SK-N-SH (cell line): ENCODE measurements around the gene RADIL. TPM values are rescaled to one million over a fixed set of nuclear protein-coding genes. Genes with fewer than 3 reads are reported as not detected.

ENCODE experiments used
- CTCF ChIA-PET: fragments of 300-600, 350-600 bp; formaldehyde crosslinking; extraction: SDS; loops from one replicate; lab custom pipeline; 2021; lab: Yijun Ruan, JAX
- POLR2A ChIA-PET: fragments of 350-600 bp; sonication (Branson Sonifier 250); formaldehyde crosslinking; extraction: SDS; loops from one replicate; lab custom pipeline; 2020; ENCODE audit warnings: antibody characterized with exemption, inconsistent platforms; lab: Yijun Ruan, JAX
- DNase-seq: peaks from one replicate; pipeline ENCODE4 v3.0.0; 2012
- H2AFZ ChIP-seq: fragments of 200-600 bp; sonication (generic); 2 replicates; pipeline ENCODE4 v1.8.1; 2016; ENCODE audit warnings: antibody characterized with exemption, mild to moderate bottlenecking, low read depth
- H3F3A ChIP-seq: fragments of 200-600 bp; sonication (generic); replicated peaks from 2 replicates; pipeline ENCODE3; 2016; ENCODE audit warnings: antibody characterized with exemption, mild to moderate bottlenecking; ENCODE audit not compliant: insufficient read depth
- H3K27ac ChIP-seq, 2 experiments: fragments of 200-500 bp in 1 of 2; fragments of 200-600 bp in 1 of 2; sonication (Bioruptor generic) in 1 of 2; sonication (generic), shearing (Covaris generic) in 1 of 2; 2 replicates each; pipeline versions ENCODE4 v1.5.1 to v1.6.1; 2014 to 2016; ENCODE audit warnings: low read depth in 2 of 2, inconsistent platforms in 1 of 2, low read length in 1 of 2, mild to moderate bottlenecking in 1 of 2, mixed read lengths in 1 of 2
- H3K27me3 ChIP-seq: fragments of 200-600 bp; sonication (generic), shearing (Covaris generic); 2 replicates; pipeline ENCODE4 v1.6.1; 2016; ENCODE audit warnings: mixed run types; ENCODE audit not compliant: insufficient read depth
- H3K36me3 ChIP-seq, 2 experiments: fragments of 200-500 bp in 1 of 2; fragments of 200-600 bp in 1 of 2; sonication (Bioruptor generic) in 1 of 2; sonication (generic) in 1 of 2; replicated peaks in 1 of 2; 2 replicates each; pipeline versions ENCODE3 to v1.5.1; 2014 to 2016; ENCODE audit warnings: low read length in 1 of 2, mild to moderate bottlenecking in 1 of 2; ENCODE audit not compliant: insufficient read depth in 2 of 2, control insufficient read depth in 1 of 2
- H3K4me1 ChIP-seq, 2 experiments: fragments of 200-500 bp in 1 of 2; fragments of 200-600 bp in 1 of 2; sonication (Bioruptor generic) in 1 of 2; sonication (generic), shearing (Covaris generic) in 1 of 2; 2 replicates each; pipeline versions ENCODE4 v1.5.1 to v1.6.1; 2014 to 2016; ENCODE audit warnings: low read depth in 1 of 2, low read length in 1 of 2, mixed run types in 1 of 2; ENCODE audit not compliant: insufficient read depth in 2 of 2, control insufficient read depth in 1 of 2
- H3K4me2 ChIP-seq: fragments of 200-600 bp; sonication (generic), shearing (Covaris generic); 2 replicates; pipeline ENCODE4 v1.6.1; 2017; ENCODE audit warnings: mixed run types
- H3K4me3 ChIP-seq, 2 experiments: fragments of 200-500 bp in 1 of 2; fragments of 200-600 bp in 1 of 2; sonication (Bioruptor generic) in 1 of 2; sonication (generic), shearing (Covaris generic) in 1 of 2; 2 replicates each; pipeline versions ENCODE4 v1.5.1 to v1.8.1; 2014 to 2016; ENCODE audit warnings: low read depth in 2 of 2, inconsistent platforms in 1 of 2, low read length in 1 of 2, mild to moderate bottlenecking in 1 of 2, mixed read lengths in 1 of 2, moderate library complexity in 1 of 2
- H3K79me2 ChIP-seq: fragments of 200-600 bp; sonication (generic); 2 replicates; pipeline ENCODE4 v1.8.1; 2017; ENCODE audit warnings: mild to moderate bottlenecking; ENCODE audit not compliant: insufficient read depth
- H3K9ac ChIP-seq: fragments of 200-600 bp; sonication (generic); 2 replicates; pipeline ENCODE4 v1.6.1; 2017; ENCODE audit warnings: mixed run types
- H3K9me2 ChIP-seq: fragments of 200-600 bp; sonication (generic); 2 replicates; pipeline ENCODE4 v1.6.1; 2017; ENCODE audit warnings: mixed run types
- H3K9me3 ChIP-seq: fragments of 200-600 bp; sonication (generic); 2 replicates; pipeline ENCODE4 v1.6.1; 2017; ENCODE audit warnings: mixed run types, mild to moderate bottlenecking, moderate library complexity
- H4K20me1 ChIP-seq: fragments of 200-600 bp; sonication (generic); 2 replicates; pipeline ENCODE4 v1.6.1; 2017; ENCODE audit warnings: mild to moderate bottlenecking, mixed run types; ENCODE audit not compliant: insufficient read depth
- ELF1 ChIP-seq: IDR thresholded peaks from 2 replicates; pipeline ENCODE4 v1.4.0; 2012
- EZH2phosphoT487 ChIP-seq: fragments of 200-600 bp; sonication (generic); IDR thresholded peaks from 2 replicates; pipeline ENCODE4 v1.6.1; 2017; ENCODE audit warnings: low read depth, mixed run types, mild to moderate bottlenecking, antibody characterized with exemption, moderate library complexity, borderline replicate concordance
- FOSL2 ChIP-seq: IDR thresholded peaks from 2 replicates; pipeline ENCODE4 v1.4.0; 2012; ENCODE audit warnings: low read depth, mild to moderate bottlenecking, moderate library complexity, borderline replicate concordance
- FOXJ3 ChIP-seq: sonication (generic); formaldehyde crosslinking; IDR thresholded peaks from 2 replicates; pipeline ENCODE4 v1.5.1; 2020; ENCODE audit warnings: mild to moderate bottlenecking, missing genetic modification reagents
- PBX3 ChIP-seq: IDR thresholded peaks from 2 replicates; pipeline ENCODE4; 2012
- POLR2AphosphoS5 ChIP-seq: IDR thresholded peaks from 2 replicates; pipeline ENCODE4 v1.6.1; 2012; ENCODE audit warnings: low read depth, low read length
- REST ChIP-seq: IDR thresholded peaks from 2 replicates; pipeline ENCODE4 v1.6.1; 2012; ENCODE audit warnings: mild to moderate bottlenecking, low read depth, low read length, moderate library complexity
- RFX5 ChIP-seq: IDR thresholded peaks from 2 replicates; pipeline ENCODE4 v1.6.1; 2012; ENCODE audit warnings: mild to moderate bottlenecking, improper control_type of control experiment, low read length
- SIN3A ChIP-seq: IDR thresholded peaks from 2 replicates; pipeline ENCODE4 v1.6.1; 2012; ENCODE audit warnings: low read depth, mild to moderate bottlenecking, low read length, moderate library complexity, borderline replicate concordance
- SMC3 ChIP-seq: IDR thresholded peaks from 2 replicates; pipeline ENCODE4 v1.6.1; 2012; ENCODE audit warnings: low read depth, low read length, improper control_type of control experiment
- TAF1 ChIP-seq: IDR thresholded peaks from 2 replicates; pipeline ENCODE4 v1.6.1; 2012; ENCODE audit warnings: low read depth, mild to moderate bottlenecking, low read length, moderate library complexity, borderline replicate concordance
- TCF12 ChIP-seq: IDR thresholded peaks from 2 replicates; pipeline ENCODE4 v1.4.0; 2012
- USF1 ChIP-seq: IDR thresholded peaks from 2 replicates; pipeline ENCODE4 v1.4.0; 2012; ENCODE audit warnings: low read depth, borderline replicate concordance
- WGBS: methylation state at CpG from one replicate; pipeline ENCODE4 v1.1.6; 2017; ENCODE audit warnings: low lambda C conversion rate; 5-methylcytosine and 5-hydroxymethylcytosine counted together
- polyA plus RNA-seq, 3 experiments: library from polyadenylated mRNA; depleted of rRNA; stranded (reverse); fragments of >200 nt; gene quantifications; 2 replicates each; pipeline ENCODE4 v1.2.3, GENCODE V29; 2012
- TF ChIP-seq, protein P1 (sequence below): fragments of 150-350 bp; IDR thresholded peaks from 2 replicates; pipeline ENCODE4 v1.6.1; 2017; ENCODE audit warnings: antibody characterized with exemption, low read length, low read depth, borderline replicate concordance

RADIL gene
- polyA plus RNA-seq, 1 of the 3 experiments (the other 2 are of a cell fraction), result 4.3 TPM

GRCh38 chr7:4866528-4867496 lies 16.7 kb downstream of the RADIL start:
- Histone ChIP-seq H3K36me3 (peaks cover 2 to 3% of the 10 kb centered on the region in 2 experiments), H3K9me3 (no peaks in the 10 kb centered on the region), H3K4me3 (no peak overlapping the region)
- CTCF ChIA-PET, result interaction anchor here (0.6 to 21.4 kb wide), 6 partner anchors 13 to 1576 kb away, joined by 3 to 645 read pairs (median 6); partner anchors contain the start of genes PAPOLB and RADIL
- TF ChIP-seq SMC3 (no peak), ELF1 (no peak)
- TF ChIP-seq, protein P1, sequence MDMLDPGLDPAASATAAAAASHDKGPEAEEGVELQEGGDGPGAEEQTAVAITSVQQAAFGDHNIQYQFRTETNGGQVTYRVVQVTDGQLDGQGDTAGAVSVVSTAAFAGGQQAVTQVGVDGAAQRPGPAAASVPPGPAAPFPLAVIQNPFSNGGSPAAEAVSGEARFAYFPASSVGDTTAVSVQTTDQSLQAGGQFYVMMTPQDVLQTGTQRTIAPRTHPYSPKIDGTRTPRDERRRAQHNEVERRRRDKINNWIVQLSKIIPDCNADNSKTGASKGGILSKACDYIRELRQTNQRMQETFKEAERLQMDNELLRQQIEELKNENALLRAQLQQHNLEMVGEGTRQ, result no peak
- TF ChIP-seq, all 33 proteins: peak for 0
- Histone ChIP-seq H4K20me1 (no peaks in the 10 kb centered on the region), H2AFZ (no peak overlapping the region), H3K27ac (no peak overlapping the region), H3K27me3 (no peaks in the 10 kb centered on the region), H3F3A (no peaks in the 10 kb centered on the region), H3K9me2 (no peaks in the 10 kb centered on the region), H3K4me1 (peaks cover 0 to 9% of the 10 kb centered on the region in 2 experiments; a peak in 1 of 4 replicates), H3K4me2 (no peak overlapping the region), H3K79me2 (no peaks in the 10 kb centered on the region), H3K9ac (no peak overlapping the region)
- DNase-seq, result no peak
- WGBS, result 86% methylated on average over 9 of the region's 9 CpGs
- POLR2A ChIA-PET, result interaction anchor here (2.2 kb wide), 1 partner anchor 16 kb away, joined by 8 read pairs; the partner anchor contains the start of gene RADIL

DNA sequence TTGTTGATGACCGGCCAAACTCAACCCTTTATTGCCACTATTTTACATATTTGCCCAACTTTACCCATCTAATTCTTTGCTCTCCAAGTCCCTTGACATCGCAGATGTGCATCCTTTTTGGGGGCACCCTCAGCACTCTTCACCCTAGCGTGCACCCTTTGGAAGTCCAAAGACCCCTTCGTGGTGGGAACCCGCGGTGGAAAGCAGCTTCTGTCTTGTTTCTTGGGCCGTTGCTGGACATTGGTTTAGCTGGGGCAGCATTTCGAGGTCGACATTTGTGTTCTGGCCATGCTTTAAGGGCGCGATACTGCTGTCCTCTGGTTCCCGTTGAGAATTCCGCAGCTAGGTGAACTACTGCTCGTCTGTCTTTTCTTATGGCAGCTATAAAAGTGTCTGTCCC lies 21.4 kb downstream of the RADIL start:
- Histone ChIP-seq H4K20me1 (no peaks in the 10 kb centered on the region), H3K79me2 (no peaks in the 10 kb centered on the region), H3K9me3 (no peaks in the 10 kb centered on the region), H3K9me2 (no peaks in the 10 kb centered on the region), H3K36me3 (peaks cover 0 to 2% of the 10 kb centered on the region in 2 experiments), H3K4me3 (no peak overlapping the region), H3K4me1 (peaks cover 0 to under 1% of the 10 kb centered on the region in 2 experiments; a peak in 2 of 4 replicates), H3K27me3 (no peaks in the 10 kb centered on the region), H2AFZ (no peak overlapping the region), H3K27ac (no peak overlapping the region), H3K4me2 (no peak overlapping the region), H3F3A (no peaks in the 10 kb centered on the region), H3K9ac (no peak overlapping the region)
- ChIA-PET POLR2A (no interaction called here), CTCF (interaction anchor here (0.8 to 22.9 kb wide), 4 partner anchors 12 to 32 kb away, joined by 3 to 645 read pairs (median 6); partner anchors contain the start of gene RADIL)
- no peak for DNase-seq
- no peak for TF ChIP-seq ELF1
- no peak for TF ChIP-seq TAF1
- TF ChIP-seq RFX5, result no peak
- no peak for TF ChIP-seq EZH2phosphoT487
- TF ChIP-seq FOSL2, result no peak
- no peak for TF ChIP-seq TCF12
- no peak for TF ChIP-seq PBX3
- no peak for TF ChIP-seq POLR2AphosphoS5
- TF ChIP-seq, protein P1, result no peak
- TF ChIP-seq FOXJ3 (CRISPR knock-in tag), result no peak
- no peak for TF ChIP-seq USF1
- TF ChIP-seq REST, result no peak
- TF ChIP-seq SIN3A, result no peak
- WGBS, result 93% methylated on average over 14 of the region's 14 CpGs
